HG02884 (cell line): ENCODE results near the gene OSGIN1.

ENCODE experiments used
- ATAC-seq: cut with Tn5 transposase; IDR thresholded peaks from one replicate; pipeline ENCODE4 v1.9.1; 2021; ENCODE audit warnings: mild to moderate bottlenecking, moderate library complexity; ENCODE audit not compliant: unreplicated experiment

OSGIN1 gene

GRCh38 chr16:83952940-83953795 lies at the start of gene OSGIN1:
OSGIN1 (plus strand) TSS chr16:83953240; CDS start chr16:83957672, 4,432 bp downstream.
- ATAC-seq = peak; percentile 84

GRCh38 chr16:83903751-83904150 lies 49.3 kb upstream of the OSGIN1 start:
- ATAC-seq = no peak

GRCh38 chr16:83906683-83907082 lies 46.4 kb upstream of the OSGIN1 start:
- ATAC-seq = no peak

- ATAC-seq = no peak
These were observed 45.9 kb upstream of the OSGIN1 start for GRCh38 chr16:83907111-83907510.

GRCh38 chr16:83907631-83908250 lies 45.3 kb upstream of the OSGIN1 start:
- ATAC-seq = no peak

- ATAC-seq = no peak
These were observed 44.2 kb upstream of the OSGIN1 start for GRCh38 chr16:83908798-83909197.

GRCh38 chr16:83911290-83911689 lies 41.8 kb upstream of the OSGIN1 start:
- no peak for ATAC-seq

GRCh38 chr16:83912519-83913244 lies 40.4 kb upstream of the OSGIN1 start:
- no peak for ATAC-seq

- ATAC-seq = no peak
These were observed 39.8 kb upstream of the OSGIN1 start for GRCh38 chr16:83913245-83913633.

GRCh38 chr16:83914091-83914710 lies 38.8 kb upstream of the OSGIN1 start:
- ATAC-seq = no peak

- no peak for ATAC-seq
These were observed 38.0 kb upstream of the OSGIN1 start for GRCh38 chr16:83915081-83915480.

GRCh38 chr16:83915491-83915890 lies 37.5 kb upstream of the OSGIN1 start:
- ATAC-seq = no peak

- ATAC-seq = no peak
These were observed 35.6 kb upstream of the OSGIN1 start for GRCh38 chr16:83917152-83918120.

- no peak for ATAC-seq
These were observed 32.0 kb upstream of the OSGIN1 start for GRCh38 chr16:83920894-83921491.

GRCh38 chr16:83923581-83924365 lies 29.3 kb upstream of the OSGIN1 start:
- no peak for ATAC-seq

GRCh38 chr16:83924686-83925085 lies 28.4 kb upstream of the OSGIN1 start:
- ATAC-seq = no peak

- ATAC-seq = no peak
These were observed 27.7 kb upstream of the OSGIN1 start for GRCh38 chr16:83925095-83925905.
